Adipocyte (in vitro differentiated cells): ENCODE data around the gene EPHA3.

Source experiments
- DNase-seq: peaks from one replicate; pipeline ENCODE4 v3.0.0-alpha.2; 2015; ENCODE audit warnings: low read depth
- H3K27me3 ChIP-seq: replicated peaks from 2 replicates; pipeline ENCODE4 v1.7.0; 2013; ENCODE audit warnings: mild to moderate bottlenecking, low read length, moderate library complexity; ENCODE audit not compliant: control insufficient read depth, insufficient read depth
- H3K36me3 ChIP-seq: 2 replicates; pipeline ENCODE4 v1.7.0; 2013; ENCODE audit warnings: low read length, mild to moderate bottlenecking, moderate library complexity; ENCODE audit not compliant: control insufficient read depth, insufficient read depth, severe bottlenecking
- H3K4me1 ChIP-seq: 2 replicates; pipeline ENCODE4 v1.7.0; 2013; ENCODE audit warnings: mild to moderate bottlenecking, low read length, moderate library complexity; ENCODE audit not compliant: control insufficient read depth, insufficient read depth
- H3K4me3 ChIP-seq: 2 replicates; pipeline ENCODE4 v1.7.0; 2013; ENCODE audit warnings: mild to moderate bottlenecking, low read length, moderate library complexity
- H3K9ac ChIP-seq: 2 replicates; pipeline ENCODE4 v1.7.0; 2013; ENCODE audit warnings: mild to moderate bottlenecking, low read length, moderate library complexity
- H3K9me3 ChIP-seq: 2 replicates; pipeline ENCODE4 v1.7.0; 2013; ENCODE audit warnings: mild to moderate bottlenecking, low read length, moderate library complexity; ENCODE audit not compliant: control insufficient read depth

Gene EPHA3

GRCh38 chr3:89154416-89154815 is 47.0 kb downstream of the EPHA3 start:
- no peak for DNase-seq
- H3K9ac ChIP-seq: no peak overlapping the region
- no peaks in the 10 kb centered on the region for H3K27me3 ChIP-seq
- H3K36me3 ChIP-seq: no peaks in the 10 kb centered on the region
- H3K4me3 ChIP-seq: no peak overlapping the region
- H3K9me3 ChIP-seq: no peaks in the 10 kb centered on the region
- H3K4me1 ChIP-seq: no peaks in the 10 kb centered on the region

- no peaks in the 10 kb centered on the region for H3K4me1 ChIP-seq
- H3K4me3 ChIP-seq: no peak overlapping the region
- no peaks in the 10 kb centered on the region for H3K27me3 ChIP-seq
- H3K9ac ChIP-seq: no peak overlapping the region
- DNase-seq: peak; percentile 10
- H3K36me3 ChIP-seq: no peaks in the 10 kb centered on the region
- H3K9me3 ChIP-seq: no peaks in the 10 kb centered on the region
Observed at GRCh38 chr3:89155811-89156210, 48.4 kb downstream of the EPHA3 start.

- no peaks in the 10 kb centered on the region for H3K27me3 ChIP-seq
- no peaks in the 10 kb centered on the region for H3K36me3 ChIP-seq
- H3K9ac ChIP-seq: no peak overlapping the region
- DNase-seq: no peak
- H3K4me3 ChIP-seq: no peak overlapping the region
- no peaks in the 10 kb centered on the region for H3K9me3 ChIP-seq
- H3K4me1 ChIP-seq: no peaks in the 10 kb centered on the region
Observed at GRCh38 chr3:89157575-89157974, 50.2 kb downstream of the EPHA3 start.

GRCh38 chr3:89159605-89160004 is 52.2 kb downstream of the EPHA3 start:
- H3K4me3 ChIP-seq: no peak overlapping the region
- no peak overlapping the region for H3K9ac ChIP-seq
- no peaks in the 10 kb centered on the region for H3K4me1 ChIP-seq
- DNase-seq: no peak
- H3K27me3 ChIP-seq: no peaks in the 10 kb centered on the region
- no peaks in the 10 kb centered on the region for H3K9me3 ChIP-seq
- H3K36me3 ChIP-seq: no peaks in the 10 kb centered on the region

- no peaks in the 10 kb centered on the region for H3K4me1 ChIP-seq
- no peak overlapping the region for H3K4me3 ChIP-seq
- H3K27me3 ChIP-seq: no peaks in the 10 kb centered on the region
- H3K9ac ChIP-seq: no peak overlapping the region
- H3K36me3 ChIP-seq: no peaks in the 10 kb centered on the region
- DNase-seq: no peak
- no peaks in the 10 kb centered on the region for H3K9me3 ChIP-seq
Observed at GRCh38 chr3:89164774-89165173, 57.4 kb downstream of the EPHA3 start.

GRCh38 chr3:89165636-89166263 is 58.3 kb downstream of the EPHA3 start:
- Histone ChIP-seq H3K36me3 (no peaks in the 10 kb centered on the region), H3K9ac (no peak overlapping the region), H3K4me3 (no peak overlapping the region), H3K27me3 (no peaks in the 10 kb centered on the region), H3K4me1 (no peaks in the 10 kb centered on the region), H3K9me3 (no peaks in the 10 kb centered on the region)
- no peak for DNase-seq

- H3K36me3 ChIP-seq: no peaks in the 10 kb centered on the region
- DNase-seq: no peak
- H3K4me1 ChIP-seq: no peaks in the 10 kb centered on the region
- no peaks in the 10 kb centered on the region for H3K27me3 ChIP-seq
- H3K4me3 ChIP-seq: no peak overlapping the region
- H3K9ac ChIP-seq: no peak overlapping the region
- H3K9me3 ChIP-seq: no peaks in the 10 kb centered on the region
Observed at GRCh38 chr3:89171687-89172545, 64.5 kb downstream of the EPHA3 start.

GRCh38 chr3:89173546-89173945 is 66.1 kb downstream of the EPHA3 start:
- no peaks in the 10 kb centered on the region for H3K4me1 ChIP-seq
- no peaks in the 10 kb centered on the region for H3K36me3 ChIP-seq
- no peaks in the 10 kb centered on the region for H3K9me3 ChIP-seq
- H3K9ac ChIP-seq: no peak overlapping the region
- DNase-seq: peak; percentile 75
- no peaks in the 10 kb centered on the region for H3K27me3 ChIP-seq
- no peak overlapping the region for H3K4me3 ChIP-seq

GRCh38 chr3:89179355-89180001 is 72.1 kb downstream of the EPHA3 start:
- Histone ChIP-seq H3K27me3 (no peaks in the 10 kb centered on the region), H3K9ac (no peak overlapping the region), H3K36me3 (no peaks in the 10 kb centered on the region), H3K4me1 (no peaks in the 10 kb centered on the region), H3K9me3 (no peaks in the 10 kb centered on the region), H3K4me3 (no peak overlapping the region)
- peak; percentile 19 for DNase-seq

GRCh38 chr3:89180334-89180733 is 72.9 kb downstream of the EPHA3 start:
- no peaks in the 10 kb centered on the region for H3K36me3 ChIP-seq
- no peaks in the 10 kb centered on the region for H3K27me3 ChIP-seq
- no peak for DNase-seq
- no peaks in the 10 kb centered on the region for H3K9me3 ChIP-seq
- no peaks in the 10 kb centered on the region for H3K4me1 ChIP-seq
- H3K4me3 ChIP-seq: no peak overlapping the region
- H3K9ac ChIP-seq: no peak overlapping the region

- H3K4me3 ChIP-seq: no peak overlapping the region
- no peak overlapping the region for H3K9ac ChIP-seq
- no peaks in the 10 kb centered on the region for H3K4me1 ChIP-seq
- H3K36me3 ChIP-seq: no peaks in the 10 kb centered on the region
- DNase-seq: no peak
- H3K27me3 ChIP-seq: no peaks in the 10 kb centered on the region
- H3K9me3 ChIP-seq: no peaks in the 10 kb centered on the region
Observed at GRCh38 chr3:89182056-89182455, 74.6 kb downstream of the EPHA3 start.
